H1 (cell line): Measurements from ENCODE around the gene UGT1A3. TPM values are rescaled to one million over a fixed set of nuclear protein-coding genes. Genes with fewer than 3 reads are reported as not detected.

Experiments
- ATF3 ChIP-seq: IDR thresholded peaks from 2 replicates; pipeline ENCODE4 v1.6.1; 2011; ENCODE audit warnings: low read depth, mild to moderate bottlenecking, low read length; ENCODE audit not compliant: insufficient read depth
- CBX8 ChIP-seq: fragments of 300-800, 300-1000 bp; sonication (generic); IDR thresholded peaks from 2 replicates; pipeline ENCODE4 v1.7.1; 2016; ENCODE audit warnings: low read depth, low read length, borderline replicate concordance
- CEBPB ChIP-seq: IDR thresholded peaks from 2 replicates; pipeline ENCODE4 v1.6.1; 2012; ENCODE audit warnings: low read depth, low read length
- CHD7 ChIP-seq: fragments of 300-600 bp; sonication (generic); IDR thresholded peaks from 2 replicates; pipeline ENCODE4 v1.7.1; 2012; ENCODE audit warnings: low read length, moderate library complexity, mild to moderate bottlenecking, inconsistent platforms; ENCODE audit not compliant: insufficient replicate concordance
- CREB1 ChIP-seq: IDR thresholded peaks from 2 replicates; pipeline ENCODE4 v1.6.1; 2012; ENCODE audit warnings: inconsistent platforms
- E2F6 ChIP-seq: IDR thresholded peaks from 2 replicates; pipeline ENCODE4 v1.6.1; 2012; ENCODE audit warnings: inconsistent platforms
- EZH2 ChIP-seq: fragments of 200-600 bp; sonication (generic); IDR thresholded peaks from 2 replicates; pipeline ENCODE4 v1.7.1; 2012; ENCODE audit warnings: low read depth, mild to moderate bottlenecking, moderate library complexity, low read length, inconsistent platforms; ENCODE audit not compliant: severe bottlenecking
- FOSL1 ChIP-seq: IDR thresholded peaks from 2 replicates; pipeline ENCODE4 v1.6.1; 2011; ENCODE audit warnings: mild to moderate bottlenecking, low read depth, low read length, moderate library complexity; ENCODE audit not compliant: insufficient read depth
- JUN ChIP-seq: IDR thresholded peaks from 2 replicates; pipeline ENCODE4 v1.6.1; 2011; ENCODE audit warnings: low read depth, mild to moderate bottlenecking, improper control_type of control experiment, low read length
- POLR2AphosphoS5 ChIP-seq: IDR thresholded peaks from 2 replicates; pipeline ENCODE4 v1.6.1; 2011; ENCODE audit warnings: low read depth, low read length
- SP4 ChIP-seq: IDR thresholded peaks from 2 replicates; pipeline ENCODE4 v1.6.1; 2012; ENCODE audit warnings: low read length, inconsistent platforms
- TEAD4 ChIP-seq: IDR thresholded peaks from 2 replicates; pipeline ENCODE4 v1.6.1; 2012; ENCODE audit warnings: low read depth, low read length, inconsistent platforms, mixed read lengths
- polyA plus RNA-seq, 7 experiments: library from polyadenylated mRNA; depleted of rRNA in 3 of 7; stranded (reverse) in 5 of 7; unstranded in 2 of 7; fragments of >200 nt in 5 of 7; fragments of 200-250 nt in 2 of 7; gene quantifications; 1 replicate in 5 of 7; 2 replicates in 1 of 7; 4 replicates in 1 of 7; pipeline versions ENCODE4 v1.2.1 to v1.2.3, GENCODE V29; 2011 to 2013; ENCODE audit warnings: missing spikeins in 2 of 7, mixed read lengths in 2 of 7
- total RNA-seq: library from RNA; stranded (reverse); fragmentation: NEBNext Ultra II Directional; extraction: Animal tissue kit (Norgen Biotek cat#: 25700); gene quantifications from 2 replicates; pipeline ENCODE4 v1.2.1, GENCODE V29; 2021

Gene UGT1A3
- total and polyA plus RNA-seq, 2 of the 8 experiments (the other 6 are each of a cell fraction or from before 2014, with no cell fraction given) = not detected

GRCh38 chr2:233816771-233817170 lies 87.9 kb downstream of the UGT1A3 start (continued):
- no peak for TF ChIP-seq CHD7
- TF ChIP-seq CBX8 = no peak
- TF ChIP-seq CREB1 = no peak
- no peak for TF ChIP-seq FOSL1
- TF ChIP-seq EZH2 = no peak
- TF ChIP-seq JUN = no peak
- TF ChIP-seq E2F6 = no peak
- no peak for TF ChIP-seq CEBPB
- no peak for TF ChIP-seq SP4
- no peak for TF ChIP-seq ATF3
- no peak for TF ChIP-seq POLR2AphosphoS5
- no peak for TF ChIP-seq TEAD4
- TF ChIP-seq, all 59 proteins: peak for 0
